SH-SY5Y (cell line): Measurements from ENCODE around the gene NR2E1.

Experiments
- GATA2 ChIP-seq: IDR thresholded peaks from 2 replicates; pipeline ENCODE4 v1.6.1; 2011; ENCODE audit warnings: mild to moderate bottlenecking, low read depth, low read length
- GATA3 ChIP-seq: IDR thresholded peaks from 2 replicates; pipeline ENCODE4 v1.6.1; 2011; ENCODE audit warnings: low read depth, mild to moderate bottlenecking, low read length, moderate library complexity

DNA sequence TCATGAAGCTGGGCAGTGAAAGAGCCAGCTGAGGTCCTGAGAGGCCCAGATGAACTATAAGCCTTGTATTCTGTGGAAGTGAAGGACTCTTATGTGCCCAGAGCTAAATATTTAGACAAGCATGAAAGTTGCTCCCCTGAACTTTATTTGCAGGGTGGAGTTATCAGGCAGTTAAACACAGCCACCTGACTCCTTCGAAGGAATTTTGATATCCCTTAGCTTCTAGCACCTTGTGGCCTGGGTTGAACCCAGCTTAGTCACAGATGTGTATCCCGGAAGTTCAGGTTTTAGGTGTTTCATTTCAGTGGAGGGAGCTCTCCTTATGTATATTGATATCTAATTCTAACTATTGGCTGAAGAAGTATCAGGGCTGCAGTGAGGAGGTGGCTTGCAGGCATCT, 20.4 kb downstream of the NR2E1 start:
- TF ChIP-seq GATA2, result no peak
- TF ChIP-seq GATA3, result no peak
